GM18526 (cell line): ENCODE results near the gene COX10.

Experiments used
- POLR2A ChIP-seq: IDR thresholded peaks from 3 replicates; pipeline ENCODE4 v1.6.1; 2011; ENCODE audit not compliant: insufficient read length; ENCODE audit errors: extremely low read depth

Gene COX10

GRCh38 chr17:14144508-14144907 is 75.2 kb downstream of the COX10 start:
- no peak for TF ChIP-seq POLR2A

- no peak for TF ChIP-seq POLR2A
Observed at GRCh38 chr17:14149751-14150150, 80.4 kb downstream of the COX10 start.

GRCh38 chr17:14150619-14151018 is 81.3 kb downstream of the COX10 start:
- TF ChIP-seq POLR2A: no peak

GRCh38 chr17:14152721-14153120 is 83.4 kb downstream of the COX10 start:
- no peak for TF ChIP-seq POLR2A

GRCh38 chr17:14153374-14153773 is 84.1 kb downstream of the COX10 start:
- TF ChIP-seq POLR2A: no peak

- no peak for TF ChIP-seq POLR2A
Observed at GRCh38 chr17:14156689-14157088, 87.4 kb downstream of the COX10 start.

GRCh38 chr17:14157822-14158221 is 88.5 kb downstream of the COX10 start:
- no peak for TF ChIP-seq POLR2A

GRCh38 chr17:14158707-14159106 is 89.4 kb downstream of the COX10 start:
- TF ChIP-seq POLR2A: no peak

GRCh38 chr17:14161419-14161818 is 92.1 kb downstream of the COX10 start:
- no peak for TF ChIP-seq POLR2A

- no peak for TF ChIP-seq POLR2A
Observed at GRCh38 chr17:14165616-14166015, 96.3 kb downstream of the COX10 start.

GRCh38 chr17:14168582-14168981 is 99.3 kb downstream of the COX10 start:
- no peak for TF ChIP-seq POLR2A

- TF ChIP-seq POLR2A: no peak
Observed at GRCh38 chr17:14169287-14169686, 100.0 kb downstream of the COX10 start.

GRCh38 chr17:14169901-14170300 is 100.6 kb downstream of the COX10 start:
- TF ChIP-seq POLR2A: no peak

- no peak for TF ChIP-seq POLR2A
Observed at GRCh38 chr17:14196377-14196997, 127.2 kb downstream of the COX10 start.

GRCh38 chr17:14197057-14197456 is 127.8 kb downstream of the COX10 start:
- no peak for TF ChIP-seq POLR2A

GRCh38 chr17:14197586-14197985 is 128.3 kb downstream of the COX10 start:
- no peak for TF ChIP-seq POLR2A

- TF ChIP-seq POLR2A: no peak
Observed at GRCh38 chr17:14198013-14198412, 128.7 kb downstream of the COX10 start.

- TF ChIP-seq POLR2A: no peak
Observed at GRCh38 chr17:14198575-14198974, 129.3 kb downstream of the COX10 start.

GRCh38 chr17:14199601-14200000 is 130.3 kb downstream of the COX10 start:
- TF ChIP-seq POLR2A: no peak
